K562 (cell line): Measurements from ENCODE around the gene PTP4A2. TPM values are rescaled to one million over a fixed set of nuclear protein-coding genes. Genes with fewer than 3 reads are reported as not detected.
A peak's percentile ranks its signal among the peaks of the same experiment; 100 is the strongest.

Experiments used
- ATF7 ChIP-seq: fragments of 450-650 bp; IDR thresholded peaks from 2 replicates; pipeline ENCODE4 v1.7.1; 2014; ENCODE audit warnings: mild to moderate bottlenecking, moderate library complexity
- CBFB ChIP-seq: sonication (generic); formaldehyde crosslinking; IDR thresholded peaks from 2 replicates; pipeline ENCODE4 v1.4.0; 2020; ENCODE audit warnings: mild to moderate bottlenecking, missing genetic modification reagents
- CLOCK ChIP-seq: fragments of 250-450 bp; sonication (Bioruptor Pico); IDR thresholded peaks from 2 replicates; pipeline ENCODE4 v1.4.0; 2020; ENCODE audit warnings: mild to moderate bottlenecking, moderate library complexity, borderline replicate concordance
- CREM ChIP-seq: IDR thresholded peaks from 2 replicates; pipeline ENCODE4 v1.6.1; 2014; ENCODE audit warnings: antibody characterized with exemption, low read depth
- EHMT2 ChIP-seq: fragments of 450-650 bp; IDR thresholded peaks from 2 replicates; pipeline ENCODE4 v1.6.1; 2018; ENCODE audit warnings: antibody characterized with exemption
- ETS2 ChIP-seq: IDR thresholded peaks from 2 replicates; pipeline ENCODE4 v1.6.1; 2016; ENCODE audit warnings: borderline replicate concordance, missing genetic modification characterization, mild to moderate bottlenecking, moderate library complexity, missing compliant biosample characterization; ENCODE audit not compliant: poor library complexity, severe bottlenecking
- FOS ChIP-seq: IDR thresholded peaks from 3 replicates; pipeline ENCODE4 v1.6.1; 2011; ENCODE audit not compliant: insufficient read length; ENCODE audit errors: extremely low read depth
- GABPB1 ChIP-seq: sonication (generic); formaldehyde crosslinking; IDR thresholded peaks from 2 replicates; pipeline ENCODE4 v1.8.0; 2022; ENCODE audit warnings: mild to moderate bottlenecking, missing genetic modification reagents
- HLTF ChIP-seq: fragments of 450-650 bp; IDR thresholded peaks from 2 replicates; pipeline ENCODE4 v1.6.1; 2016
- HNRNPH1 ChIP-seq: fragments of 200-400 bp; formaldehyde crosslinking; optimal IDR thresholded peaks from 2 replicates; pipeline ENCODE3; 2017; ENCODE audit warnings: low read depth, mild to moderate bottlenecking, low read length, moderate library complexity
- JUND ChIP-seq, 2 experiments: IDR thresholded peaks; 2 replicates in 1 of 2; 3 replicates in 1 of 2; pipeline ENCODE4 v1.6.1; 2011; ENCODE audit warnings: borderline replicate concordance in 2 of 2, low read depth in 2 of 2, low read length in 2 of 2, improper control_type of control experiment in 1 of 2, missing biosample characterization in 1 of 2, missing genetic modification characterization in 1 of 2, missing genetic modification reagents in 1 of 2
- KAT7 ChIP-seq: sonication (generic); formaldehyde crosslinking; IDR thresholded peaks from 2 replicates; pipeline ENCODE4 v1.8.0; 2022; ENCODE audit warnings: missing genetic modification reagents, mild to moderate bottlenecking, borderline replicate concordance
- PHF20 ChIP-seq: fragments of 450-650 bp; IDR thresholded peaks from 2 replicates; pipeline ENCODE4 v1.6.1; 2018; ENCODE audit not compliant: partially characterized antibody
- SMARCA4 ChIP-seq: fragments of 450-650 bp; IDR thresholded peaks from 2 replicates; pipeline ENCODE4 v1.6.1; 2016
- ZBTB7A ChIP-seq: IDR thresholded peaks from 2 replicates; pipeline ENCODE4 v1.6.1; 2011; ENCODE audit warnings: low read depth, mild to moderate bottlenecking, low read length, moderate library complexity, borderline replicate concordance; ENCODE audit not compliant: control insufficient read depth
- polyA plus RNA-seq, 8 experiments: library from polyadenylated mRNA; depleted of rRNA in 4 of 8; stranded (reverse) in 5 of 8; unstranded in 3 of 8; fragments of >200 nt; fragmentation: Nextera tagmentation in 2 of 8; fragmentation: Illumina TruSeq in 1 of 8; extraction: Ambion mirVana in 2 of 8; extraction: Trizol in 1 of 8; gene quantifications; 2 replicates each; pipeline versions ENCODE4 v1.2.1 to v1.2.3, GENCODE V29; 2011 to 2014; ENCODE audit warnings: inconsistent platforms in 1 of 8, missing spikeins in 1 of 8
- total RNA-seq, 7 experiments: library from RNA; depleted of rRNA in 6 of 7; stranded (reverse); fragments of >200 nt in 6 of 7; fragmentation: Illumina TruSeq in 2 of 7; extraction: Trizol in 2 of 7; gene quantifications; 2 replicates each; pipeline versions ENCODE4 v1.2.1 to v1.2.3, GENCODE V29; 2011 to 2021; ENCODE audit warnings: low replicate concordance in 1 of 7
- TF ChIP-seq, protein P1 (sequence below), 2 experiments: fragments of 450-650 bp; IDR thresholded peaks; 2 replicates each; pipeline ENCODE4 v1.6.1; 2018; ENCODE audit warnings: mild to moderate bottlenecking in 2 of 2, low read depth in 1 of 2; ENCODE audit not compliant: partially characterized antibody in 2 of 2
- TF ChIP-seq, protein P2 (sequence below): fragments of 450-650 bp; IDR thresholded peaks from 2 replicates; pipeline ENCODE4 v1.6.1; 2018; ENCODE audit not compliant: partially characterized antibody

PTP4A2 gene
- total and polyA plus RNA-seq, 9 of the 15 experiments (the other 6 are each of a cell fraction or from before 2014, with no cell fraction given): 197 to 870 (median 480) TPM

GRCh38 chr1:31866450-31867032, 71.6 kb downstream of the PTP4A2 start (continued):
- TF ChIP-seq, protein P1, sequence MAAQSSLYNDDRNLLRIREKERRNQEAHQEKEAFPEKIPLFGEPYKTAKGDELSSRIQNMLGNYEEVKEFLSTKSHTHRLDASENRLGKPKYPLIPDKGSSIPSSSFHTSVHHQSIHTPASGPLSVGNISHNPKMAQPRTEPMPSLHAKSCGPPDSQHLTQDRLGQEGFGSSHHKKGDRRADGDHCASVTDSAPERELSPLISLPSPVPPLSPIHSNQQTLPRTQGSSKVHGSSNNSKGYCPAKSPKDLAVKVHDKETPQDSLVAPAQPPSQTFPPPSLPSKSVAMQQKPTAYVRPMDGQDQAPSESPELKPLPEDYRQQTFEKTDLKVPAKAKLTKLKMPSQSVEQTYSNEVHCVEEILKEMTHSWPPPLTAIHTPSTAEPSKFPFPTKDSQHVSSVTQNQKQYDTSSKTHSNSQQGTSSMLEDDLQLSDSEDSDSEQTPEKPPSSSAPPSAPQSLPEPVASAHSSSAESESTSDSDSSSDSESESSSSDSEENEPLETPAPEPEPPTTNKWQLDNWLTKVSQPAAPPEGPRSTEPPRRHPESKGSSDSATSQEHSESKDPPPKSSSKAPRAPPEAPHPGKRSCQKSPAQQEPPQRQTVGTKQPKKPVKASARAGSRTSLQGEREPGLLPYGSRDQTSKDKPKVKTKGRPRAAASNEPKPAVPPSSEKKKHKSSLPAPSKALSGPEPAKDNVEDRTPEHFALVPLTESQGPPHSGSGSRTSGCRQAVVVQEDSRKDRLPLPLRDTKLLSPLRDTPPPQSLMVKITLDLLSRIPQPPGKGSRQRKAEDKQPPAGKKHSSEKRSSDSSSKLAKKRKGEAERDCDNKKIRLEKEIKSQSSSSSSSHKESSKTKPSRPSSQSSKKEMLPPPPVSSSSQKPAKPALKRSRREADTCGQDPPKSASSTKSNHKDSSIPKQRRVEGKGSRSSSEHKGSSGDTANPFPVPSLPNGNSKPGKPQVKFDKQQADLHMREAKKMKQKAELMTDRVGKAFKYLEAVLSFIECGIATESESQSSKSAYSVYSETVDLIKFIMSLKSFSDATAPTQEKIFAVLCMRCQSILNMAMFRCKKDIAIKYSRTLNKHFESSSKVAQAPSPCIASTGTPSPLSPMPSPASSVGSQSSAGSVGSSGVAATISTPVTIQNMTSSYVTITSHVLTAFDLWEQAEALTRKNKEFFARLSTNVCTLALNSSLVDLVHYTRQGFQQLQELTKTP (IDR thresholded peaks at IDR 0.05; ENCODE audit: low read depth in 1 of 2, partially characterized antibody in 2 of 2): peak in 1 of 2 experiments; percentile 19
- 0 out of 2 replicates have a peak, but pooled peaks have one; percentile 48 for TF ChIP-seq KAT7
- 0 out of 2 replicates have a peak, but pooled peaks have one; percentile 26 for TF ChIP-seq GABPB1 (CRISPR knock-in tag)
- peak; percentile 20; the same call in 1 of the 2 replicates for TF ChIP-seq ZBTB7A
- peak; percentile 69; the same call in 1 of the 2 replicates for TF ChIP-seq JUND (IDR thresholded peaks at IDR 0.05; ENCODE audit: borderline replicate concordance, low read depth, low read length)
- TF ChIP-seq JUND (tag; IDR thresholded peaks at IDR 0.05; ENCODE audit: borderline replicate concordance, low read depth, low read length): peak; percentile 20; the same call in 1 of the 3 replicates
- no peak for TF ChIP-seq FOS
- no peak for TF ChIP-seq HNRNPH1
- TF ChIP-seq ETS2 (tag): no peak
- TF ChIP-seq SMARCA4: peak; percentile 78; the same call in 1 of the 2 replicates
- no peak for TF ChIP-seq HLTF
- TF ChIP-seq, protein P2, sequence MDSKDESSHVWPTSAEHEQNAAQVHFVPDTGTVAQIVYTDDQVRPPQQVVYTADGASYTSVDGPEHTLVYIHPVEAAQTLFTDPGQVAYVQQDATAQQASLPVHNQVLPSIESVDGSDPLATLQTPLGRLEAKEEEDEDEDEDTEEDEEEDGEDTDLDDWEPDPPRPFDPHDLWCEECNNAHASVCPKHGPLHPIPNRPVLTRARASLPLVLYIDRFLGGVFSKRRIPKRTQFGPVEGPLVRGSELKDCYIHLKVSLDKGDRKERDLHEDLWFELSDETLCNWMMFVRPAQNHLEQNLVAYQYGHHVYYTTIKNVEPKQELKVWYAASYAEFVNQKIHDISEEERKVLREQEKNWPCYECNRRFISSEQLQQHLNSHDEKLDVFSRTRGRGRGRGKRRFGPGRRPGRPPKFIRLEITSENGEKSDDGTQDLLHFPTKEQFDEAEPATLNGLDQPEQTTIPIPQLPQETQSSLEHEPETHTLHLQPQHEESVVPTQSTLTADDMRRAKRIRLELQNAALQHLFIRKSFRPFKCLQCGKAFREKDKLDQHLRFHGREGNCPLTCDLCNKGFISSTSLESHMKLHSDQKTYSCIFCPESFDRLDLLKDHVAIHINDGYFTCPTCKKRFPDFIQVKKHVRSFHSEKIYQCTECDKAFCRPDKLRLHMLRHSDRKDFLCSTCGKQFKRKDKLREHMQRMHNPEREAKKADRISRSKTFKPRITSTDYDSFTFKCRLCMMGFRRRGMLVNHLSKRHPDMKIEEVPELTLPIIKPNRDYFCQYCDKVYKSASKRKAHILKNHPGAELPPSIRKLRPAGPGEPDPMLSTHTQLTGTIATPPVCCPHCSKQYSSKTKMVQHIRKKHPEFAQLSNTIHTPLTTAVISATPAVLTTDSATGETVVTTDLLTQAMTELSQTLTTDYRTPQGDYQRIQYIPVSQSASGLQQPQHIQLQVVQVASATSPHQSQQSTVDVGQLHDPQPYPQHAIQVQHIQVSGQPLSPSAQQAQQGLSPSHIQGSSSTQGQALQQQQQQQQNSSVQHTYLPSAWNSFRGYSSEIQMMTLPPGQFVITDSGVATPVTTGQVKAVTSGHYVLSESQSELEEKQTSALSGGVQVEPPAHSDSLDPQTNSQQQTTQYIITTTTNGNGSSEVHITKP: peak; percentile 45
- no peak for TF ChIP-seq CLOCK (CRISPR knock-in tag)
- TF ChIP-seq CREM: peak; percentile 72
- TF ChIP-seq CBFB: 0 out of 2 replicates have a peak, but pooled peaks have one; percentile 21
- peak; percentile 58; the same call in 1 of the 2 replicates for TF ChIP-seq ATF7
- TF ChIP-seq EHMT2: peak; percentile 72; the same call in 1 of the 2 replicates
- no peak for TF ChIP-seq PHF20
